HAP-1 (cell line): ENCODE measurements around the gene DEAF1.

Experiments
- DNase-seq, 2 experiments: peaks; one replicate each; pipeline ENCODE4 v3.0.0-alpha.2; 2016 to 2020; ENCODE audit warnings: low spot score in 2 of 2
- H3K27me3 ChIP-seq: fragments of 250-450 bp; sonication (Bioruptor Pico); 2 replicates; pipeline ENCODE4 v1.5.1; 2020; ENCODE audit warnings: low read depth, mild to moderate bottlenecking, moderate library complexity
- H3K36me3 ChIP-seq: fragments of 250-450 bp; sonication (Bioruptor Pico); replicated peaks from 2 replicates; pipeline ENCODE4 v1.5.1; 2020; ENCODE audit warnings: mild to moderate bottlenecking
- H3K4me1 ChIP-seq: fragments of 250-450 bp; sonication (Bioruptor Pico); 2 replicates; pipeline ENCODE4 v1.5.1; 2020; ENCODE audit warnings: mild to moderate bottlenecking
- H3K4me3 ChIP-seq: fragments of 250-450 bp; sonication (Bioruptor Pico); 2 replicates; pipeline ENCODE4 v1.5.1; 2020; ENCODE audit warnings: mild to moderate bottlenecking, moderate library complexity
- H3K9me3 ChIP-seq: fragments of 250-450 bp; sonication (Bioruptor Pico); 2 replicates; pipeline ENCODE4 v1.5.1; 2020; ENCODE audit warnings: mild to moderate bottlenecking, moderate library complexity
- in situ Hi-C: fragments of 300-500 bp; cut with MboI; formaldehyde crosslinking; loops from 3 replicates; pipeline ENCODE4 v1.14.3; 2020; ENCODE audit warnings: low sequenced_read_pairs, inconsistent platforms, mixed read lengths

DEAF1 gene

DNA sequence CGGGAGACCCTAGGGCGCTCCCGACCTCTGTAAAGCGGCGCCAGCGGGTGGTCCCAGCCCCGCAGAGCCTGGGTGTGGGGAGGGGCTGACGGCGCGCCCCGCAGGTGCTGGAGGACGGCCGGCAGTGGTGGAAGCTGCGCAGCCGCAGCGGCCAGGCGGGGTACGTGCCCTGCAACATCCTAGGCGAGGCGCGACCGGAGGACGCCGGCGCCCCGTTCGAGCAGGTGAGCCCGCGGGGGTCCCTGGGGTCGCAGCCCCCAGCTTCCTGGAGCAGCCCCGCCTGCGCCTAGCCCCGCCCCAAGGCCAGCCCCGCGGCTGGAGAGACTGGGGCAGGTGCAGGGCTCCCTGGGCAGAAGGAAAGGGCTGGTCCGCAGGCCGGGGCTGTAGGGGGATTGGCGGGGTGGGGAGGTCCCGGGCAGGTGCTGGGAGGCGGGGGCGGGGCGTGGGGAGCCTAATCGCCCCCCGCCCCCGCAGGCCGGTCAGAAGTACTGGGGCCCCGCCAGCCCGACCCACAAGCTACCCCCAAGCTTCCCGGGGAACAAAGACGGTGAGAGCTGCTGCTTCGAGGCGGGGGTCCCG, 30.7 kb upstream of the DEAF1 start:
- in situ Hi-C loops: no loop called here
- no peak for DNase-seq
- no peaks in the 10 kb centered on the region for H3K36me3 ChIP-seq
- H3K27me3 ChIP-seq: peaks cover 8% of the 10 kb centered on the region
- peaks cover 7% of the 10 kb centered on the region for H3K4me1 ChIP-seq
- H3K4me3 ChIP-seq: no peak overlapping the region
- no peaks in the 10 kb centered on the region for H3K9me3 ChIP-seq

GRCh38 chr11:724778-725386, 29.9 kb upstream of the DEAF1 start:
- no peak for DNase-seq
- H3K4me3 ChIP-seq: no peak overlapping the region
- no peaks in the 10 kb centered on the region for H3K36me3 ChIP-seq
- no peaks in the 10 kb centered on the region for H3K9me3 ChIP-seq
- peaks cover 9% of the 10 kb centered on the region for H3K4me1 ChIP-seq
- in situ Hi-C loops: no loop called here
- peaks cover 8% of the 10 kb centered on the region for H3K27me3 ChIP-seq

DNA sequence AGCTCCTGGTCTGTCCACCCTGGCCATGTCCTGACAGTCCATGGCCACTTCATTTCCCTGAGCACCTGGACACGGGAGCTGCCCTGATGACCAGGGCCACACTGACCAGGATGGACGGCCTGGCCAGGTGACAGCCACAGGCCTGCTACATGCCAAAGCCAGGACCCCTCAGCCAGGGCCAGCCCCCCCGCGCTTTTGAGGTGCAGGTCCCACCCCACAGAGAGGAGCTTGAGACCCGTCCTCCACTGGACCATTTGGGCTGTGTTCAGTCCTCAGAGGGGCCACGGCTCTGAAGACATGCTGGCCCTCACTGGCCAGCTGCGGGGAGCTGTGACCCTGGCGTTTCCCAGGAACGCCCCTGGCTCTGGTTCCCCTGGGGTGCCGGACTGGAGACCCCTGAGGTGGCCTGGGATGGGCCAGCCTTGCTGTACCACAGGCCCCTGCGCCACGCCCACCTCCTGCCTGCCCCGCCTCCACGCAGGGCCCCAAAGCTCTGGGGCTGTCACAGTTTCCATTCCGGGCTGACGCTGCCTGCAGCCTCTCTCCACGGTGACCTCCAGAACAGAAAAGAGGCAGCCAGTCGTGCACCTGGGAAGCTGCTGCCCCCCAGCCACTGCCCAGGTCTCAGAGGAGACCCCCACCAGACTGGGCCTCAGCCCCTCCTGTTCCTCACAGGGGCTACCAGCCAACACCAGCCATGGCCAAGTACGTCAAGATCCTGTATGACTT, 29.2 kb upstream of the DEAF1 start:
- peaks cover 9% of the 10 kb centered on the region for H3K4me1 ChIP-seq
- peaks cover 8% of the 10 kb centered on the region for H3K27me3 ChIP-seq
- in situ Hi-C loops: no loop called here
- H3K9me3 ChIP-seq: no peaks in the 10 kb centered on the region
- no peaks in the 10 kb centered on the region for H3K36me3 ChIP-seq
- no peak overlapping the region for H3K4me3 ChIP-seq
- DNase-seq: peak in 1 of 2 experiments; percentile 35

- DNase-seq: peak in 1 of 2 experiments; percentile 39
- Histone ChIP-seq H3K9me3 (no peaks in the 10 kb centered on the region), H3K4me1 (peaks cover 9% of the 10 kb centered on the region), H3K4me3 (no peak overlapping the region), H3K36me3 (no peaks in the 10 kb centered on the region), H3K27me3 (peaks cover 8% of the 10 kb centered on the region)
- in situ Hi-C loops: no loop called here
These were observed 28.3 kb upstream of the DEAF1 start for GRCh38 chr11:723120-723883.

- peaks cover 7% of the 10 kb centered on the region for H3K4me1 ChIP-seq
- H3K4me3 ChIP-seq: no peak overlapping the region
- H3K27me3 ChIP-seq: peaks cover 8% of the 10 kb centered on the region
- no peaks in the 10 kb centered on the region for H3K9me3 ChIP-seq
- DNase-seq: no peak
- H3K36me3 ChIP-seq: no peaks in the 10 kb centered on the region
- in situ Hi-C loops: no loop called here
These were observed 27.4 kb upstream of the DEAF1 start for GRCh38 chr11:722346-722811.

DNA sequence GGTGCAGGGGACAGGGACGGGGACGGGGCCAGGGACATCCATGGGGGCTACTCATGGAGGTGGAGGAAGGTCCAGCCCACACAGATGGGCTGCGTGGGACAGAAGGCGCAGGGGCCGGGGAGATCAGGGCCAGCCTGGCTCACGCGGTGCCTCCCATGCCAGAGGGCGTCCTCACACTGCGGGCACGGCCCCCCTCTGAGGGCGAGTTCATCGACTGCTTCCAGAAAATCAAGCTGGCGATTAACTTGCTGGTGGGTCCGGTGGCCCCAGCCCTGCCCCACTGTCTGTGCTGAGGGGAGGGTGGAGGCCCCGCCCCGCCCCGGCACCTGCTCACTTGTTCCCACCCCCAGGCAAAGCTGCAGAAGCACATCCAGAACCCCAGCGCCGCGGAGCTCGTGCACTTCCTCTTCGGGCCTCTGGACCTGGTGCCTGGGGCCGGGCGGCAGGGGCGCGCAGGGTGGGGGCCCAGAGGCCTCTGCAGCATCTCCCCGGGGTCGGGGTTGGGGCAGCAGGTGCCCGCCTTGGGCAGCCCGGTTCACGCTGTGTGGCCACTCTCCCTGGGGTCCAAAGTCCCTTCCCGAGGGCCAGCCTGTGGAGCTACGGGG, 26.8 kb upstream of the DEAF1 start:
- peaks cover 7% of the 10 kb centered on the region for H3K4me1 ChIP-seq
- H3K9me3 ChIP-seq: no peaks in the 10 kb centered on the region
- in situ Hi-C loops: no loop called here
- no peak overlapping the region for H3K4me3 ChIP-seq
- no peaks in the 10 kb centered on the region for H3K36me3 ChIP-seq
- DNase-seq: peak in 1 of 2 experiments; percentile 59
- peaks cover 8% of the 10 kb centered on the region for H3K27me3 ChIP-seq

GRCh38 chr11:721247-721740, 26.3 kb upstream of the DEAF1 start:
- no peak for DNase-seq
- peaks cover 7% of the 10 kb centered on the region for H3K4me1 ChIP-seq
- peak overlapping the region; percentile 33 for H3K4me3 ChIP-seq
- H3K36me3 ChIP-seq: no peaks in the 10 kb centered on the region
- peaks cover 8% of the 10 kb centered on the region for H3K27me3 ChIP-seq
- in situ Hi-C loops: no loop called here
- no peaks in the 10 kb centered on the region; the same call in 1 of the 2 replicates for H3K9me3 ChIP-seq

DNA sequence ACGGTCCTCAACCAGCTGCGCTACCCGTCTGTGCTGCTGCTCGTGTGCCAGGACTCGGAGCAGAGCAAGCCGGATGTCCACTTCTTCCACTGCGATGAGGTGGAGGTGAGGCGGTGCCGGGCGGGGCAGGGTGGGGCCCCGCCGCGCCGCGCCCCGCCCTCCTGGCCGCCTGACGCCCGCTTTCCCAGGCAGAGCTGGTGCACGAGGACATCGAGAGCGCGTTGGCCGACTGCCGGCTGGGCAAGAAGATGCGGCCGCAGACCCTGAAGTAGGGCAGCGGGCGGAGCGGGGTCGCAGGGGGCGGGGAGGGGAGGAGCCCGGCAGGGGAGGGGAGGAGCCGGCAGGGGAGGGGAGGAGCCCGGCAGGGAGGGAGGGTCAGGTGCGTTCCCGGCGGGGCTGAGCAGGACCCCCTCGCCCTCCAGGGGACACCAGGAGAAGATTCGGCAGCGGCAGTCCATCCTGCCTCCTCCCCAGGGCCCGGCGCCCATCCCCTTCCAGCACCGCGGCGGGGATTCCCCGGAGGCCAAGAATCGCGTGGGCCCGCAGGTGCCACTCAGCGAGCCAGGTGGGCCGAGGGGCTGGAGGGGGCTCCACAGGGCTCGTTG, 25.7 kb upstream of the DEAF1 start:
- in situ Hi-C loops: no loop called here
- H3K9me3 ChIP-seq: no peaks in the 10 kb centered on the region; the same call in 1 of the 2 replicates
- peaks cover 8% of the 10 kb centered on the region for H3K27me3 ChIP-seq
- no peaks in the 10 kb centered on the region for H3K36me3 ChIP-seq
- peak overlapping the region; percentile 33 for H3K4me3 ChIP-seq
- peak; percentile 61 to 87 for DNase-seq
- H3K4me1 ChIP-seq: peaks cover 7% of the 10 kb centered on the region

GRCh38 chr11:720017-720641, 25.1 kb upstream of the DEAF1 start:
- Histone ChIP-seq H3K4me1 (peaks cover 7% of the 10 kb centered on the region), H3K36me3 (no peaks in the 10 kb centered on the region), H3K27me3 (peaks cover 8% of the 10 kb centered on the region), H3K4me3 (peak overlapping the region; percentile 33), H3K9me3 (no peaks in the 10 kb centered on the region; the same call in 1 of the 2 replicates)
- no peak for DNase-seq
- in situ Hi-C loops: no loop called here

GRCh38 chr11:719214-720016, 24.4 kb upstream of the DEAF1 start:
- Histone ChIP-seq H3K27me3 (peaks cover 8% of the 10 kb centered on the region), H3K36me3 (no peaks in the 10 kb centered on the region), H3K4me1 (peaks cover 7% of the 10 kb centered on the region), H3K4me3 (no peak overlapping the region), H3K9me3 (no peaks in the 10 kb centered on the region; the same call in 1 of the 2 replicates)
- DNase-seq: no peak
- in situ Hi-C loops: no loop called here

GRCh38 chr11:714436-714835, 19.4 kb upstream of the DEAF1 start:
- no peaks in the 10 kb centered on the region for H3K4me1 ChIP-seq
- in situ Hi-C loops: no loop called here
- H3K27me3 ChIP-seq: no peaks in the 10 kb centered on the region
- no peaks in the 10 kb centered on the region; the same call in 1 of the 2 replicates for H3K9me3 ChIP-seq
- H3K36me3 ChIP-seq: no peaks in the 10 kb centered on the region
- H3K4me3 ChIP-seq: no peak overlapping the region
- DNase-seq: no peak
